K562 (cell line): ENCODE results near the gene PRM3. TPM values are rescaled to one million over a fixed set of nuclear protein-coding genes. Genes with fewer than 3 reads are reported as not detected.

ENCODE experiments used
- ATAC-seq: fragments of 200-7000 bp; cut with Tn5 transposase; 3 replicates; pipeline ENCODE4 v1.9.1; 2020; ENCODE audit warnings: moderate library complexity
- BruUV-seq: library from RNA; stranded (reverse); fragments of 400-500 nt; replicated peaks from 2 replicates; lab custom pipeline; 2021; lab: Mats Ljungman, UMichigan
- CTCF ChIA-PET: fragments of 300-600 bp; formaldehyde crosslinking; extraction: SDS; loops from one replicate; lab custom pipeline; 2021; ENCODE audit warnings: low intra/inter-chr PET ratio; lab: Yijun Ruan, JAX
- POLR2A ChIA-PET: fragments of 300-600, 350-650 bp; sonication (Branson Sonifier 250); formaldehyde crosslinking; extraction: SDS; loops from one replicate; lab custom pipeline; 2021; ENCODE audit warnings: antibody characterized with exemption, inconsistent platforms; lab: Yijun Ruan, JAX
- DNase-seq, 4 experiments: peaks; one replicate each; pipeline versions ENCODE4 v3.0.0 to v3.0.0-alpha.2; 2011 to 2018; ENCODE audit warnings: low spot score in 3 of 4, mixed read lengths in 3 of 4; ENCODE audit errors: extremely low read depth in 1 of 4
- FAIRE-seq: peaks from 2 replicates; lab custom pipeline; 2011; peaks lifted over from hg19 to GRCh38; lab: Jason Lieb, UNC
- H2AFZ ChIP-seq: 2 replicates; pipeline ENCODE4 v1.6.0; 2011; ENCODE audit warnings: low read depth, low read length, control low read depth, inconsistent platforms
- H3K27ac ChIP-seq: fragments of 200-600 bp; 3 replicates; pipeline ENCODE4 v1.8.0; 2011; ENCODE audit warnings: low read depth, mild to moderate bottlenecking, control low read depth, inconsistent platforms, low read length, moderate library complexity, mixed read lengths; ENCODE audit errors: extremely low read depth
- H3K27me3 ChIP-seq, 2 experiments: fragments of 300-600 bp in 1 of 2; 2 replicates in 1 of 2; 3 replicates in 1 of 2; pipeline versions ENCODE4 v1.6.0 to v1.8.0; 2011; ENCODE audit warnings: inconsistent platforms in 2 of 2, low read length in 2 of 2, mild to moderate bottlenecking in 1 of 2, mixed read lengths in 1 of 2, moderate library complexity in 1 of 2; ENCODE audit not compliant: control insufficient read depth in 2 of 2, insufficient read depth in 2 of 2
- H3K36me3 ChIP-seq: fragments of 300-600 bp; 3 replicates; pipeline ENCODE4 v1.8.0; 2011; ENCODE audit warnings: mild to moderate bottlenecking, low read length, inconsistent platforms; ENCODE audit not compliant: control insufficient read depth, insufficient read depth
- H3K4me1 ChIP-seq, 2 experiments: fragments of 200-600 bp in 1 of 2; replicated peaks in 1 of 2; 2 replicates in 1 of 2; 3 replicates in 1 of 2; pipeline versions ENCODE4 v1.5.1 to v1.8.0; 2011; ENCODE audit warnings: inconsistent platforms in 2 of 2, low read length in 2 of 2, mild to moderate bottlenecking in 1 of 2, mixed read lengths in 1 of 2, moderate library complexity in 1 of 2; ENCODE audit not compliant: control insufficient read depth in 2 of 2, insufficient read depth in 2 of 2
- H3K4me2 ChIP-seq: 2 replicates; pipeline ENCODE4 v1.6.1; 2011; ENCODE audit warnings: low read length, control low read depth, inconsistent platforms, mixed read lengths; ENCODE audit not compliant: insufficient read depth
- H3K4me3 ChIP-seq: fragments of 200-600 bp; sonication (generic), shearing (Covaris generic); 2 replicates; pipeline ENCODE4 v1.5.1; 2016; ENCODE audit warnings: control low read depth, inconsistent platforms
- H3K79me2 ChIP-seq: fragments of 200-600 bp; 3 replicates; pipeline ENCODE4 v1.8.0; 2011; ENCODE audit warnings: low read length, inconsistent platforms; ENCODE audit not compliant: control insufficient read depth, insufficient read depth
- H3K9ac ChIP-seq, 2 experiments: 2 replicates each; pipeline versions ENCODE4 v1.6.0 to v1.6.1; 2011; ENCODE audit warnings: low read depth in 2 of 2, low read length in 2 of 2, control low read depth in 1 of 2, inconsistent platforms in 1 of 2, mild to moderate bottlenecking in 1 of 2, mixed read lengths in 1 of 2; ENCODE audit not compliant: insufficient read depth in 1 of 2
- H3K9me1 ChIP-seq: one replicate; pipeline ENCODE4 v1.6.0; 2011; ENCODE audit warnings: inconsistent platforms, mild to moderate bottlenecking, low read length, moderate library complexity; ENCODE audit not compliant: control insufficient read depth, insufficient read depth
- H3K9me3 ChIP-seq: replicated peaks from 2 replicates; pipeline ENCODE4 v1.5.1; 2011; ENCODE audit warnings: low read depth, low read length, inconsistent platforms; ENCODE audit not compliant: control insufficient read depth, insufficient read depth
- H4K20me1 ChIP-seq: replicated peaks from 2 replicates; pipeline ENCODE4 v1.6.1; 2011; ENCODE audit warnings: low read length, inconsistent platforms, mixed read lengths; ENCODE audit not compliant: control insufficient read depth, insufficient read depth
- CBX5 ChIP-seq: IDR thresholded peaks from 2 replicates; pipeline ENCODE4 v1.6.1; 2014; ENCODE audit warnings: low read depth, borderline replicate concordance
- CREB1 ChIP-seq, 2 experiments: sonication (generic) in 1 of 2; formaldehyde crosslinking in 1 of 2; IDR thresholded peaks; 2 replicates each; pipeline versions ENCODE4 v1.6.1 to v1.8.0; 2012 to 2022; ENCODE audit warnings: inconsistent platforms in 1 of 2, mild to moderate bottlenecking in 1 of 2, missing genetic modification reagents in 1 of 2, moderate library complexity in 1 of 2
- DNMT1 ChIP-seq: fragments of 450-650 bp; IDR thresholded peaks from 2 replicates; pipeline ENCODE4 v1.6.1; 2016; ENCODE audit warnings: antibody characterized with exemption, mild to moderate bottlenecking
- KDM4B ChIP-seq, 2 experiments: fragments of 450-650 bp in 1 of 2; sonication (generic) in 1 of 2; IDR thresholded peaks; 2 replicates each; pipeline ENCODE4 v1.6.1; 2016 to 2017; ENCODE audit warnings: borderline replicate concordance in 2 of 2, antibody characterized with exemption in 1 of 2, low read depth in 1 of 2, mild to moderate bottlenecking in 1 of 2
- MTA3 ChIP-seq: fragments of 450-650 bp; formaldehyde crosslinking; IDR thresholded peaks from 2 replicates; pipeline ENCODE4 v1.6.1; 2017; ENCODE audit warnings: mild to moderate bottlenecking, borderline replicate concordance
- NFRKB ChIP-seq: fragments of 450-650 bp; IDR thresholded peaks from 2 replicates; pipeline ENCODE4 v1.6.1; 2016; ENCODE audit warnings: low read depth
- NR2C1 ChIP-seq, 2 experiments: fragments of 450-650 bp; IDR thresholded peaks; 2 replicates each; pipeline ENCODE4 v1.6.1; 2017; ENCODE audit warnings: mild to moderate bottlenecking in 2 of 2, antibody characterized with exemption in 1 of 2, inconsistent platforms in 1 of 2, missing compliant biosample characterization in 1 of 2, missing genetic modification characterization in 1 of 2
- SP2 ChIP-seq: IDR thresholded peaks from 2 replicates; pipeline ENCODE4 v1.6.1; 2011; ENCODE audit warnings: mild to moderate bottlenecking, low read depth, low read length, moderate library complexity; ENCODE audit not compliant: poor library complexity, severe bottlenecking; ENCODE audit errors: extremely low read depth
- YBX1 ChIP-seq: fragments of 450-650 bp; IDR thresholded peaks from 2 replicates; pipeline ENCODE4 v1.7.1; 2016; ENCODE audit warnings: mild to moderate bottlenecking
- ZNF232 ChIP-seq: sonication (generic); formaldehyde crosslinking; IDR thresholded peaks from 2 replicates; pipeline ENCODE4 v1.8.0; 2022; ENCODE audit warnings: mild to moderate bottlenecking, missing genetic modification reagents
- ZNF282 ChIP-seq: sonication (generic); formaldehyde crosslinking; IDR thresholded peaks from 2 replicates; pipeline ENCODE4 v1.8.1; 2023; ENCODE audit warnings: missing genetic modification reagents
- WGBS: fragments of 100-300 bp; shearing (Covaris generic); methylation state at CpG from one replicate; pipeline ENCODE4 v1.1.6; 2016; ENCODE audit warnings: low coverage, mixed read lengths; ENCODE audit not compliant: insufficient coverage; ENCODE audit errors: missing lambda C conversion rate; 5-methylcytosine and 5-hydroxymethylcytosine counted together
- in situ Hi-C: fragments of 300-500 bp; cut with MboI; formaldehyde crosslinking; loops from 4 replicates; pipeline ENCODE4 v1.15.0; 2018; ENCODE audit warnings: inconsistent platforms, mixed read lengths
- intact Hi-C: fragments of 100-400 bp; cut with micrococcal nuclease; formaldehyde crosslinking; loops from 2 replicates; pipeline ENCODE4 v1.14.2; 2022
- polyA plus RNA-seq, 8 experiments: library from polyadenylated mRNA; depleted of rRNA in 4 of 8; stranded (reverse) in 5 of 8; unstranded in 3 of 8; fragments of >200 nt; fragmentation: Nextera tagmentation in 2 of 8; fragmentation: Illumina TruSeq in 1 of 8; extraction: Ambion mirVana in 2 of 8; extraction: Trizol in 1 of 8; gene quantifications; 2 replicates each; pipeline versions ENCODE4 v1.2.1 to v1.2.3, GENCODE V29; 2011 to 2014; ENCODE audit warnings: inconsistent platforms in 1 of 8, missing spikeins in 1 of 8
- total RNA-seq, 7 experiments: library from RNA; depleted of rRNA in 6 of 7; stranded (reverse); fragments of >200 nt in 6 of 7; fragmentation: Illumina TruSeq in 2 of 7; extraction: Trizol in 2 of 7; gene quantifications; 2 replicates each; pipeline versions ENCODE4 v1.2.1 to v1.2.3, GENCODE V29; 2011 to 2021; ENCODE audit warnings: low replicate concordance in 1 of 7
- TF ChIP-seq, protein P1 (sequence below): fragments of 250-450 bp; sonication (Bioruptor Pico); IDR thresholded peaks from 2 replicates; pipeline ENCODE4 v1.5.1; 2021; ENCODE audit warnings: mild to moderate bottlenecking
- TF ChIP-seq, protein P2 (sequence below): fragments of 200-800 bp; sonication (Bioruptor generic); IDR thresholded peaks from 2 replicates; pipeline ENCODE4 v1.6.1; 2017; ENCODE audit warnings: missing genetic modification characterization, missing compliant biosample characterization
- TF ChIP-seq, protein P3 (sequence below): fragments of 250-450 bp; sonication (Bioruptor Pico); IDR thresholded peaks from 2 replicates; pipeline ENCODE4 v1.4.0; 2020; ENCODE audit warnings: mild to moderate bottlenecking, moderate library complexity

Gene PRM3
- total and polyA plus RNA-seq, 9 of the 15 experiments (the other 6 are each of a cell fraction or from before 2014, with no cell fraction given), result not detected

GRCh38 chr16:11322823-11323222 is 49.4 kb upstream of the PRM3 start (continued):
- TF ChIP-seq NR2C1 (IDR thresholded peaks at IDR 0.05) (no peak), NR2C1 (tag; IDR thresholded peaks at IDR 0.05) (no peak), DNMT1 (no peak)
- TF ChIP-seq, all 486 proteins: peak for 0

GRCh38 chr16:11321662-11322061 is 48.2 kb upstream of the PRM3 start:
- Histone ChIP-seq H3K4me3 (no peak overlapping the region), H3K27ac (no peak overlapping the region), H4K20me1 (no peaks in the 10 kb centered on the region), H3K9ac (no peak overlapping the region), H3K9me1 (no peaks in the 10 kb centered on the region), H3K4me2 (no peak overlapping the region), H3K27me3 (peaks cover under 1 to 15% of the 10 kb centered on the region in 2 experiments; a peak in 4 of 5 replicates), H3K36me3 (no peaks in the 10 kb centered on the region), H3K9me3 (peaks cover 2% of the 10 kb centered on the region; the same call in 1 of the 2 replicates), H2AFZ (no peak overlapping the region), H3K79me2 (no peaks in the 10 kb centered on the region), H3K4me1 (peaks cover 0 to 3% of the 10 kb centered on the region in 2 experiments; a peak in 2 of 5 replicates)
- ChIA-PET POLR2A (no interaction called here), CTCF (no interaction called here)
- 25% methylated on average over 5 of the region's 5 CpGs for WGBS
- FAIRE-seq, result no peak
- no peak for ATAC-seq
- no TSS peak for BruUV-seq
- DNase-seq, result no peak
- intact Hi-C loops (no loop called here), in situ Hi-C loops (no loop called here)
- TF ChIP-seq YBX1 (no peak), KDM4B (IDR thresholded peaks at IDR 0.05; ENCODE audit: borderline replicate concordance in 2 of 2, low read depth in 1 of 2) (no peak), MTA3 (no peak), ZNF232 (CRISPR knock-in tag) (no peak), ZNF282 (CRISPR knock-in tag) (no peak), CREB1 (IDR thresholded peaks at IDR 0.05) (no peak), CREB1 (CRISPR knock-in tag; IDR thresholded peaks at IDR 0.05) (no peak), NFRKB (peak; percentile 47; the same call in 1 of the 2 replicates), SP2 (no peak), CBX5 (no peak)
- TF ChIP-seq, protein P1, sequence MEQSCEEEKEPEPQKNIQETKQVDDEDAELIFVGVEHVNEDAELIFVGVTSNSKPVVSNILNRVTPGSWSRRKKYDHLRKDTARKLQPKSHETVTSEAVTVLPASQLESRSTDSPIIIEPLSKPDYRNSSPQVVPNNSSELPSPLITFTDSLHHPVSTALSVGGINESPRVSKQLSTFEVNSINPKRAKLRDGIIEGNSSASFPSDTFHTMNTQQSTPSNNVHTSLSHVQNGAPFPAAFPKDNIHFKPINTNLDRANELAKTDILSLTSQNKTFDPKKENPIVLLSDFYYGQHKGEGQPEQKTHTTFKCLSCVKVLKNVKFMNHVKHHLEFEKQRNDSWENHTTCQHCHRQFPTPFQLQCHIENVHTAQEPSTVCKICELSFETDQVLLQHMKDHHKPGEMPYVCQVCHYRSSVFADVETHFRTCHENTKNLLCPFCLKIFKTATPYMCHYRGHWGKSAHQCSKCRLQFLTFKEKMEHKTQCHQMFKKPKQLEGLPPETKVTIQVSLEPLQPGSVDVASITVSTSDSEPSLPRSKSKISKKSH (CRISPR knock-in tag), result no peak
- TF ChIP-seq, protein P2, sequence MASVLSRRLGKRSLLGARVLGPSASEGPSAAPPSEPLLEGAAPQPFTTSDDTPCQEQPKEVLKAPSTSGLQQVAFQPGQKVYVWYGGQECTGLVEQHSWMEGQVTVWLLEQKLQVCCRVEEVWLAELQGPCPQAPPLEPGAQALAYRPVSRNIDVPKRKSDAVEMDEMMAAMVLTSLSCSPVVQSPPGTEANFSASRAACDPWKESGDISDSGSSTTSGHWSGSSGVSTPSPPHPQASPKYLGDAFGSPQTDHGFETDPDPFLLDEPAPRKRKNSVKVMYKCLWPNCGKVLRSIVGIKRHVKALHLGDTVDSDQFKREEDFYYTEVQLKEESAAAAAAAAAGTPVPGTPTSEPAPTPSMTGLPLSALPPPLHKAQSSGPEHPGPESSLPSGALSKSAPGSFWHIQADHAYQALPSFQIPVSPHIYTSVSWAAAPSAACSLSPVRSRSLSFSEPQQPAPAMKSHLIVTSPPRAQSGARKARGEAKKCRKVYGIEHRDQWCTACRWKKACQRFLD (CRISPR knock-in tag), result no peak
- TF ChIP-seq, protein P3, sequence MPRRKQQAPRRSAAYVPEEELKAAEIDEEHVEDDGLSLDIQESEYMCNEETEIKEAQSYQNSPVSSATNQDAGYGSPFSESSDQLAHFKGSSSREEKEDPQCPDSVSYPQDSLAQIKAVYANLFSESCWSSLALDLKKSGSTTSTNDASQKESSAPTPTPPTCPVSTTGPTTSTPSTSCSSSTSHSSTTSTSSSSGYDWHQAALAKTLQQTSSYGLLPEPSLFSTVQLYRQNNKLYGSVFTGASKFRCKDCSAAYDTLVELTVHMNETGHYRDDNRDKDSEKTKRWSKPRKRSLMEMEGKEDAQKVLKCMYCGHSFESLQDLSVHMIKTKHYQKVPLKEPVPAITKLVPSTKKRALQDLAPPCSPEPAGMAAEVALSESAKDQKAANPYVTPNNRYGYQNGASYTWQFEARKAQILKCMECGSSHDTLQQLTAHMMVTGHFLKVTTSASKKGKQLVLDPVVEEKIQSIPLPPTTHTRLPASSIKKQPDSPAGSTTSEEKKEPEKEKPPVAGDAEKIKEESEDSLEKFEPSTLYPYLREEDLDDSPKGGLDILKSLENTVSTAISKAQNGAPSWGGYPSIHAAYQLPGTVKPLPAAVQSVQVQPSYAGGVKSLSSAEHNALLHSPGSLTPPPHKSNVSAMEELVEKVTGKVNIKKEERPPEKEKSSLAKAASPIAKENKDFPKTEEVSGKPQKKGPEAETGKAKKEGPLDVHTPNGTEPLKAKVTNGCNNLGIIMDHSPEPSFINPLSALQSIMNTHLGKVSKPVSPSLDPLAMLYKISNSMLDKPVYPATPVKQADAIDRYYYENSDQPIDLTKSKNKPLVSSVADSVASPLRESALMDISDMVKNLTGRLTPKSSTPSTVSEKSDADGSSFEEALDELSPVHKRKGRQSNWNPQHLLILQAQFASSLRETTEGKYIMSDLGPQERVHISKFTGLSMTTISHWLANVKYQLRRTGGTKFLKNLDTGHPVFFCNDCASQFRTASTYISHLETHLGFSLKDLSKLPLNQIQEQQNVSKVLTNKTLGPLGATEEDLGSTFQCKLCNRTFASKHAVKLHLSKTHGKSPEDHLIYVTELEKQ (CRISPR knock-in tag), result no peak
